H1 (cell line): ENCODE measurements around the gene SCYL1. TPM values are rescaled to one million over a fixed set of nuclear protein-coding genes. Genes with fewer than 3 reads are reported as not detected.
A peak's percentile ranks its signal among the peaks of the same experiment; 100 is the strongest.

ENCODE experiments used
- ATF2 ChIP-seq: IDR thresholded peaks from 2 replicates; pipeline ENCODE4 v1.6.1; 2012; ENCODE audit warnings: low read length, inconsistent platforms
- KDM4A ChIP-seq: IDR thresholded peaks from one replicate; pipeline ENCODE4 v1.7.1; 2012; ENCODE audit warnings: low read depth, mild to moderate bottlenecking, moderate library complexity, low read length, inconsistent platforms; ENCODE audit not compliant: severe bottlenecking
- RAD21 ChIP-seq, 2 experiments: IDR thresholded peaks in 1 of 2; conservative IDR thresholded peaks in 1 of 2; 2 replicates each; pipeline ENCODE4 v1.6.1; 2011; ENCODE audit warnings: low read depth in 2 of 2, low read length in 2 of 2, improper control_type of control experiment in 1 of 2, inconsistent platforms in 1 of 2, mild to moderate bottlenecking in 1 of 2, moderate library complexity in 1 of 2
- RFX5 ChIP-seq: IDR thresholded peaks from 2 replicates; pipeline ENCODE4 v1.6.1; 2011; ENCODE audit warnings: low read depth, low read length, improper control_type of control experiment, borderline replicate concordance
- polyA plus RNA-seq, 7 experiments: library from polyadenylated mRNA; depleted of rRNA in 3 of 7; stranded (reverse) in 5 of 7; unstranded in 2 of 7; fragments of >200 nt in 5 of 7; fragments of 200-250 nt in 2 of 7; gene quantifications; 1 replicate in 5 of 7; 2 replicates in 1 of 7; 4 replicates in 1 of 7; pipeline versions ENCODE4 v1.2.1 to v1.2.3, GENCODE V29; 2011 to 2013; ENCODE audit warnings: missing spikeins in 2 of 7, mixed read lengths in 2 of 7
- total RNA-seq: library from RNA; stranded (reverse); fragmentation: NEBNext Ultra II Directional; extraction: Animal tissue kit (Norgen Biotek cat#: 25700); gene quantifications from 2 replicates; pipeline ENCODE4 v1.2.1, GENCODE V29; 2021

The SCYL1 gene
- total and polyA plus RNA-seq, 2 of the 8 experiments (the other 6 are each of a cell fraction or from before 2014, with no cell fraction given): 59.8 to 77.7 TPM

GRCh38 chr11:65551572-65552387, 26.9 kb downstream of the SCYL1 start (continued):
- TF ChIP-seq RAD21 (IDR thresholded peaks at IDR 0.05 in 1 of 2, conservative IDR thresholded peaks at IDR 0.05 in 1 of 2; ENCODE audit: low read depth in 2 of 2, low read length in 2 of 2) (peak; percentile 36 to 58), RFX5 (no peak), ATF2 (no peak), KDM4A (no peak)
- TF ChIP-seq, all 59 proteins: peak for 6
